G401.6 (cell line): ENCODE data around the gene DFFA.
A peak's percentile ranks its signal among the peaks of the same experiment; 100 is the strongest.
"Not testable (repeated sequence)": the region's sequence is repeated elsewhere in the genome, so short reads cannot be mapped to it uniquely, and the experiment has no call there.

Experiments
- FAIRE-seq: peaks from 2 replicates; lab custom pipeline; 2012; peaks lifted over from hg19 to GRCh38; lab: Jason Lieb, UNC

Gene DFFA

GRCh38 chr1:10425826-10426534, 46.3 kb downstream of the DFFA start:
- not testable (repeated sequence) for FAIRE-seq

GRCh38 chr1:10424651-10425050, 47.7 kb downstream of the DFFA start:
- FAIRE-seq, result no peak

DNA sequence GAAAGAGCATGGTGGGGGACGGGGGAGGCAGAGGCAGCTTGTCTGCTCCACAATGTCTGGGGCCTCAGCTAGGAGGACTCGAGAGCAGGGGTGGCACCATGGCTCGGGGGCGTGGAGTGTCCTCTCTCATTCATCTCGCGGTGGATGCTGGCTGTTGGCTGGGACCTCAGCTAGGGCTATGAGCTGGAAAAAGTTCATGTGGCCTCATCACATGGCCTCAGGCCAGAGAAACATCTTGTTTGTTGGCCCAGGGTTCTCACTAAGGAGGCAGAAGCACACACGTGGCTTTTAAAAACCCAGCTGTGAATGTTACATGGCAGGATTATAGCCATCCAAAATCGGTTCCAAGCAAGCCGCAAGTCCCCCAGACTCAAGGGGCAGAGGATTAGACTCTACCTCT, 48.3 kb downstream of the DFFA start:
- FAIRE-seq, result no peak

- FAIRE-seq, result no peak
Measured at GRCh38 chr1:10421637-10422036, 50.7 kb downstream of the DFFA start.

- no peak for FAIRE-seq
Measured at GRCh38 chr1:10419351-10419750, 53.0 kb downstream of the DFFA start.

GRCh38 chr1:10418741-10419140, 53.6 kb downstream of the DFFA start:
- FAIRE-seq, result not testable (repeated sequence)

DNA sequence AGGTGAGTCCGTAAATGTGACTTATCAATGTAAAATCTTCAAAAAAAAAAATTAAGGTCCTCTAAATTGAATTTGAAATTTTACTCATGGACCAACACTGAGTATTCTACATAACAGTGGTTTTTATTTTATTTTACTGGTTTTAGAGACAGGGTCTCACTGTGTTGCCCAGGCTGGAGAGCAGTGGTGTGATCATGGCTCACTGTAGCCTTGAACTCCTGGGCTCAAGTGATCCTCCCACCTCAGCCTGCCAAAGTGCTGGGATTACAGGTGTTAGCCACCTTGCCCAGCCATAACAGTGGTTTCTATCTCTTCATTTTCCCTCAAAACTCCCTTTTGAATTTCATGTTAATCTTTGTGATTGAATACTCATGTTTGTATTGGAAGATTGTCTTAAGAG, 56.4 kb downstream of the DFFA start:
- not testable (repeated sequence) for FAIRE-seq

DNA sequence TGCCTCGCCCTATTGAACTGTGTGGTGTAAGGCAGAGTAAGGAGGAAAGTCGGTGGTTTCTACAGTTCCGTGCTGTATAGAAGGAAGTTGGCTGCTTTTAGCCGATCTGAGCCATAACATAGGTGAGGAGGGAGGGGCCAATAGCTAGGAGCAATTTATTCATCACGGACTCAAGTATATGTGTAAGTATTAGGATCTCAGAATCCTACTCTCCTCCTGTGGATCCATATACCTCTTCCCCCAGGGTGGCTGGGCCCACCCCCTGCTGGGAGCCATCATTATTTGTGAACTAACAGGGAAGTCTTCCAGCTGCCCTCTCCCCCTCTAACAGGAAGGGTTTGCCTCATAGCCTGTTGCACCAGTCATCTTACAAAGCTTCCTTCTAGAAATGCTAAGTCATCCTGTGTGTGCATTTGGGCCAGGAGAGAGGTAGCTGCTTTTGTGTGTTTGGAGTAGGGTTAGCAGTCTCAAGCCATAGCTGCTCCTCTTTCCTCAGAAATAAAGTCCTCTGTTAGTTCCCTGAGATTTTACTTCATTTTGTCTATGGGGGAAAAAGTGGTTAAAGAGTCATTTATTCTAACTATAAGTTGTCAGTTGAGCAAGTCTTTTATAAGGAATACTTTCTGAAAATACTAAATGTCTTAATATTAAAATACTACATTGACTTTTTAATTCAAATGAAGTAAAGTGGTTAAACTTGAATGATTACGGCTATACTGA, 57.0 kb downstream of the DFFA start:
- FAIRE-seq, result peak; percentile 19

DNA sequence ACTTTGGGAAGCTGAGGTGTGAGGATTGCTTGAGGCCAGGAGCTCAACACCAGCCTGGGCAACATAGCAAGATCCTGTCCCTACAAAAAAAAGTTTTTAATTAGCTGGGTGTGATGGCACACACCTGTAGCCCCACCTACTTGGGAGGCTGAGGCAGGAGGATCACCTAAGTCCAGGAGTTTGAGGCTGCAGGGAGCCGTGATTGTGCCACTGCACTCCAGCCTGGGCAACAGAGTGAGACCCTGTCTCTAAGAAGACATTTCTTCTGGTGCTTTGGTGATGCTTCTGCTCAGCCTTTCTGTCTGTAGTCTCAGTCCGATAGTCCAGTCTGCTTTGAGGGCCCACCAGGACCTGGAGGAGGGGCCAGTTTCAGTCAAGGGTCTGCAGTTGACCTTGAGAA, 65.1 kb downstream of the DFFA start:
- no peak for FAIRE-seq
